Muscle layer of duodenum (tissue), 2 donors: ENCODE measurements around the gene MAP1LC3C.
"Not testable (repeated sequence)": the region's sequence is repeated elsewhere in the genome, so short reads cannot be mapped to it uniquely, and the experiment has no call there.

Experiments
- H3K27ac ChIP-seq: one replicate; pipeline ENCODE4 v1.7.0; 2013; ENCODE audit warnings: mild to moderate bottlenecking, low read length
- H3K27me3 ChIP-seq: one replicate; pipeline ENCODE4 v1.7.0; 2013; ENCODE audit warnings: low read depth, mild to moderate bottlenecking, control low read depth, low read length
- H3K36me3 ChIP-seq, 2 donors: one replicate each; pipeline ENCODE4 v1.7.0; 2013; ENCODE audit warnings: low read length in 2 of 2, control low read depth in 1 of 2, mild to moderate bottlenecking in 1 of 2; ENCODE audit not compliant: insufficient read depth in 2 of 2, control insufficient read depth in 1 of 2
- H3K4me1 ChIP-seq, 2 donors: one replicate each; pipeline ENCODE4 v1.7.0; 2013; ENCODE audit warnings: low read length in 2 of 2, mild to moderate bottlenecking in 2 of 2, control low read depth in 1 of 2, moderate library complexity in 1 of 2; ENCODE audit not compliant: insufficient read depth in 2 of 2, control insufficient read depth in 1 of 2
- H3K4me3 ChIP-seq, 2 donors: one replicate each; pipeline ENCODE4 v1.7.0; 2013; ENCODE audit warnings: low read length in 2 of 2, low read depth in 1 of 2, mild to moderate bottlenecking in 1 of 2
- H3K9me3 ChIP-seq, 2 donors: one replicate each; pipeline ENCODE4 v1.7.0; 2013; ENCODE audit warnings: low read length in 2 of 2, control low read depth in 1 of 2, mild to moderate bottlenecking in 1 of 2; ENCODE audit not compliant: control insufficient read depth in 1 of 2
- donor health status: healthy.

Gene MAP1LC3C

GRCh38 chr1:241990040-241990439, 8.9 kb downstream of the MAP1LC3C start:
- no peak overlapping the region for H3K4me3 ChIP-seq
- H3K9me3 ChIP-seq = no peaks in the 10 kb centered on the region
- H3K27ac ChIP-seq = no peak overlapping the region
- H3K27me3 ChIP-seq = no peaks in the 10 kb centered on the region
- H3K4me1 ChIP-seq = no peaks in the 10 kb centered on the region
- no peaks in the 10 kb centered on the region for H3K36me3 ChIP-seq

- not testable (repeated sequence) for H3K27ac ChIP-seq, H3K9me3 ChIP-seq, H3K4me1 ChIP-seq, H3K36me3 ChIP-seq, H3K27me3 ChIP-seq, H3K4me3 ChIP-seq
These were observed 10.4 kb downstream of the MAP1LC3C start for GRCh38 chr1:241988389-241988930.

GRCh38 chr1:241985787-241986186, 13.1 kb downstream of the MAP1LC3C start:
- Histone ChIP-seq H3K36me3 (no peaks in the 10 kb centered on the region), H3K4me3 (no peak overlapping the region), H3K27me3 (no peaks in the 10 kb centered on the region), H3K27ac (no peak overlapping the region), H3K9me3 (no peaks in the 10 kb centered on the region), H3K4me1 (no peaks in the 10 kb centered on the region)

GRCh38 chr1:241979926-241980325, 19.0 kb downstream of the MAP1LC3C start:
- Histone ChIP-seq H3K27ac (no peak overlapping the region), H3K9me3 (no peaks in the 10 kb centered on the region)

GRCh38 chr1:241979071-241979470, 19.8 kb downstream of the MAP1LC3C start:
- Histone ChIP-seq H3K27me3 (no peaks in the 10 kb centered on the region), H3K4me1 (no peaks in the 10 kb centered on the region)

More at GRCh38 chr1:241979926-241980325, 19.0 kb downstream of the MAP1LC3C start:
- H3K27me3 ChIP-seq = no peaks in the 10 kb centered on the region
- H3K36me3 ChIP-seq = no peaks in the 10 kb centered on the region
- H3K4me1 ChIP-seq = no peaks in the 10 kb centered on the region
- no peak overlapping the region for H3K4me3 ChIP-seq

GRCh38 chr1:241976229-241976628, 22.7 kb downstream of the MAP1LC3C start:
- H3K4me3 ChIP-seq = no peak overlapping the region
- no peak overlapping the region for H3K27ac ChIP-seq
- no peaks in the 10 kb centered on the region for H3K27me3 ChIP-seq
- no peaks in the 10 kb centered on the region for H3K9me3 ChIP-seq
- no peaks in the 10 kb centered on the region for H3K4me1 ChIP-seq
- H3K36me3 ChIP-seq = no peaks in the 10 kb centered on the region

More at GRCh38 chr1:241979071-241979470, 19.8 kb downstream of the MAP1LC3C start:
- no peaks in the 10 kb centered on the region for H3K9me3 ChIP-seq
- H3K36me3 ChIP-seq = no peaks in the 10 kb centered on the region
- no peak overlapping the region for H3K4me3 ChIP-seq
- no peak overlapping the region for H3K27ac ChIP-seq

- no peaks in the 10 kb centered on the region for H3K36me3 ChIP-seq
- H3K27me3 ChIP-seq = no peaks in the 10 kb centered on the region
- H3K9me3 ChIP-seq = no peaks in the 10 kb centered on the region
- H3K4me1 ChIP-seq = no peaks in the 10 kb centered on the region
- no peak overlapping the region for H3K27ac ChIP-seq
- no peak overlapping the region for H3K4me3 ChIP-seq
These were observed 26.1 kb downstream of the MAP1LC3C start for GRCh38 chr1:241972703-241973369.

GRCh38 chr1:241968611-241969010, 30.3 kb downstream of the MAP1LC3C start:
- no peak overlapping the region for H3K27ac ChIP-seq
- H3K27me3 ChIP-seq = no peaks in the 10 kb centered on the region
- no peaks in the 10 kb centered on the region for H3K36me3 ChIP-seq
- H3K9me3 ChIP-seq = no peaks in the 10 kb centered on the region
- no peaks in the 10 kb centered on the region for H3K4me1 ChIP-seq
- H3K4me3 ChIP-seq = no peak overlapping the region

- no peak overlapping the region for H3K27ac ChIP-seq
- no peak overlapping the region for H3K4me3 ChIP-seq
- H3K4me1 ChIP-seq = no peaks in the 10 kb centered on the region
- no peaks in the 10 kb centered on the region for H3K27me3 ChIP-seq
- no peaks in the 10 kb centered on the region for H3K36me3 ChIP-seq
- H3K9me3 ChIP-seq = no peaks in the 10 kb centered on the region
These were observed 34.2 kb downstream of the MAP1LC3C start for GRCh38 chr1:241964550-241965282.

GRCh38 chr1:241963722-241964121, 35.2 kb downstream of the MAP1LC3C start:
- no peak overlapping the region for H3K4me3 ChIP-seq
- no peaks in the 10 kb centered on the region for H3K36me3 ChIP-seq
- no peaks in the 10 kb centered on the region for H3K27me3 ChIP-seq
- no peak overlapping the region for H3K27ac ChIP-seq
- no peaks in the 10 kb centered on the region for H3K9me3 ChIP-seq
- no peaks in the 10 kb centered on the region for H3K4me1 ChIP-seq

- no peaks in the 10 kb centered on the region for H3K9me3 ChIP-seq
- H3K27ac ChIP-seq = no peak overlapping the region
- no peaks in the 10 kb centered on the region for H3K36me3 ChIP-seq
- H3K4me1 ChIP-seq = no peaks in the 10 kb centered on the region
- H3K27me3 ChIP-seq = no peaks in the 10 kb centered on the region
- H3K4me3 ChIP-seq = no peak overlapping the region
These were observed 36.7 kb downstream of the MAP1LC3C start for GRCh38 chr1:241962153-241962552.
